ENCODE results near the gene ARMH1. TPM values are rescaled to one million over a fixed set of nuclear protein-coding genes. Genes with fewer than 3 reads are reported as not detected.

Gene ARMH1
- polyA plus RNA-seq (ENCODE audit: insufficient read length in 10 of 10), result 1 to 10 TPM; 1.2 to 4.0 (median 2.1) TPM
- long read RNA-seq, donor 1, result 0 reads
- long read RNA-seq, donor 2, result 0 reads
- long read RNA-seq, donor 3, result 0 reads
- long read RNA-seq, donor 4, partial matches to known transcripts, result 0 of 1 reads
- long read RNA-seq, donor 4, other reads (novel, unspliced or antisense), result 0 of 1 reads
- long read RNA-seq, donor 5, result 0 reads
- long read RNA-seq, donor 6, result 0 reads
- long read RNA-seq, donor 7, result 0 reads
- long read RNA-seq, donor 8, result 0 reads
- long read RNA-seq, donor 9, result 0 reads

DNA sequence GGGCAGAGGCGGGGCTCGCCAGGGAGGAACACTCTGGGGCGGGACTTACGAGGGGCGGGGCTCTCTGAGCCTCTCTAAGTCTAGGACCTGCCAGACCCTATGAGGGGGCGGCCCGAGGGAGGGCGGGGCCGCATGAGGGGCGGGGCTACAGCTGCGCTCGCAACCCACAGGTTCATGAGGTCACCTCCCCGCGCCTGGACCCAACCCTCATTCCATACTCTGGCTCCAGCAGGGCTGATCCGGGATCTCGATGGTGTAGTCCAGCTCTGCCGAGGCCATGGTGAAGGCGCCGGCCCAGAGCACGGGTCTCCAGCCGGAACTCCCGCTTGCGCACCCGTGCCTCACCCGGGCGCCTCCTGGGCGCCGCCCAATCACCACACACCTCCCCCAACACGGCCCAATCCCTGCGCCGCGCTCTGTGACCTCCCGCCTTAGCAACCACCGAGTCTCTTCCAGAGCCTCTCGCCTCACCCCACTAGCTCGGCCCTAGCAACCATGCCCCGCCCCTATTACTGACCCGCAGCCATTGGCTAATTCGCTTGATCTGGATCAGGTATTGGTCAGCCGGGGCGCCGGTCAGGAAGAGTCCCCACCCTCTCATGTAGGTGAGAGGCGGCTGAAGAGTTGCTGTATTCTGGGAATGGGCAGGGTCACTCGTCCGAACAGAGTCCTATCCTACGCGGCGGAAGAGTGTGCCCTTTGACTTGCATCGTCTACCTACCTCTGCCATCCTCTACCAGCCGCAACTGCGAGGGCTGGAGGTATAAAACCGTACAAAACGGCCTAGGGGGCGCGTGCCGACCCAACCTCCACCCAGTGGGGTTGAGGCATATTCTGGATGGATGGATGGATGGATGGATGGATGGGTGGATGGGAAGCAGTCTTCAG is at the start of gene ARMH1, which contains the start of gene TMEM53:
Gene ARMH1, plus strand, starts transcription at position 602 of the 888 bp plus-strand sequence. CDS start 14,984 bp downstream, outside the sequence.
Gene TMEM53, minus strand, starts transcription at position 369 of the 888 bp plus-strand sequence. Its CDS starts 90 bp downstream, at position 279.
- DNase-seq, result peak; percentile 98 to 99 (median 99)

DNA sequence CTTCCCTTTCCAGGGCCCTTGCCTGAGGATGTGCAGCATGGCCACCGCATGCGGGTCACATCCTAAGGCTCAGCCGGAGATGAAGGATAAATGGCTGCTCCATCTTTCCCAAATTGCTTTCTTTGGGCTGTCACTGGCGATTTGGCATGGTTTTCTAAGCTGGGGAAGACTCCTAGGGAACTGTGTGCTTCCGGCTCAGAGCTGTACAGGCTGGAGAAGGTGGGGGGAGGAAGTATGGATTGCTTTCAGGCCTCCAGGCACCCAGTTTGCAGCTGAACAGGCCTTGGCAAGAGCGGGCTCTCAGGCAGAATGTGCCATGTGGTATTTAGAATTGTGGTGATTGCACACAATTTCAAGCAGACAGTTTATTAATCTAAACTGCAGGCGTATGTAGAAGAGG is 49.2 kb upstream of the ARMH1 start:
- DNase-seq, result no peak

DNA sequence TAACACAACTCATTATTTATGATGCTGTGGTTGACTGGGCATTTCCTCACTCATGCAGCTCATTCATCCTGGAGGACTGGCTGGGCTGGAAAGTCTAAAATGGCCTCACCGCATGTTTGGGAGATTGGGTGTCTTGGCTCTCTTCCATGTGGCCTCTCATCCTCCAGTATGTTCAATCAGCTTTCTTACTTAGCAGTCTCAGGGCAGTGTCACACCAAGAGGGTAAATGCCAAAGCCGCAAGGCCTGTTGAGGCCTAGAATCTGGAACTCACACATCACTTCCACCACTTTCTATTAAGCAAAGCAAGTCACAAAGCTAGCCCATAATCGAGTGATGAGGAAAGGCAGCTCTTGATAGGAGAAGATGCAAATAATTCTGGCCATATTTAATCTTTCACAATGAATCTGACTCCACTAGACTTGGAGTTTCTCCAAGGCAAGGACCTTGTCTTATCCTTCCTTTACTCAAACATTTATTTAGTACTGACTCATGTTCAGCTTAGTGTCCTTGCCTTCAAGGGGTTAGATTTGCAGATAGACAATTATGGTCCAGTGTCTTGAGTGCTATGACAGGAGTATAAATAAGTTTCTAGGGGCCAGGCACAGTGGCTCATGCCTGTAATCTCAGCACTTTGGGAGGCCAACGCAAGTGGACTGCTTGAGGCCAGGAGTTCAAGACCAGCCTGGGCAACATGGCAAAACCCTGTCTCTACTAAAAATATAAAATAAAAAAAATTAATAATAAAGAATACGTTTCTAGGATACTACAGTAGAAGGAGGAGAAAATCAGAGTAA is 45.4 kb upstream of the ARMH1 start:
- DNase-seq, result peak in 1 of 3 donors; percentile 68

DNA sequence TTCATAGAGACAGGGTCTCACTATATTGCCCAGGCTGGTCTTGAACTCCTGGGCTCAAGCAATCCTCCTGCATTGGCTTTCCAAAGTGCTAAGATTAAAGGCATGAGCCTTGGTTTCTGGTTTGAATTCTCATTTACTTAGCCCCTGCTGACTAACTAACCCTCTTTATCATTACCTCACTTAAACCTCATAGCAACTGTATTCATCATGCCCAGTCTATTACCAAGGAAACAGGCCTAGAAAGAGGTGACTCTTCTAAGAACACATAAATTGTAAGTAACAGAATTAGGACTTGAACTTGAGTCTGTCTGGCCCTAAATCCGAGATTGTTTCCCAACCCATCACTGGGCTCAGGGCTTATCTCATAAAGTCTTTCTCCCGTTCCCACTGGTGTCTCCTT is 44.4 kb upstream of the ARMH1 start:
- DNase-seq, result no peak

DNA sequence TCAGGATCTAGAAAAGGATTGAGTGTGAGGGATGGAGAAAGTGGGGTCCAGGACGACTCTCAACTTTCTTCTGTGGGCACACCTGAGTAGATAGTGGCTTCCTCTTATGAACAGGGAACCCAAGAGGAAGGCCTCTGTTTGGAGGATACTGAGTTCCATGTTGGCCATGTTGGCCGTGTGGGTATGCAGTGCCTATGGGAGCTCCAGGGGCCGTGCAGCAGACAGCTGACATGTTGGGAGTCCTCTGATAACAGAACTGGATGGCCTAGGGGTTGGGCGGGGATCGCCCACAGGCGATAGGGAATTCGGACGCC is 43.2 kb upstream of the ARMH1 start:
- DNase-seq, result no peak

DNA sequence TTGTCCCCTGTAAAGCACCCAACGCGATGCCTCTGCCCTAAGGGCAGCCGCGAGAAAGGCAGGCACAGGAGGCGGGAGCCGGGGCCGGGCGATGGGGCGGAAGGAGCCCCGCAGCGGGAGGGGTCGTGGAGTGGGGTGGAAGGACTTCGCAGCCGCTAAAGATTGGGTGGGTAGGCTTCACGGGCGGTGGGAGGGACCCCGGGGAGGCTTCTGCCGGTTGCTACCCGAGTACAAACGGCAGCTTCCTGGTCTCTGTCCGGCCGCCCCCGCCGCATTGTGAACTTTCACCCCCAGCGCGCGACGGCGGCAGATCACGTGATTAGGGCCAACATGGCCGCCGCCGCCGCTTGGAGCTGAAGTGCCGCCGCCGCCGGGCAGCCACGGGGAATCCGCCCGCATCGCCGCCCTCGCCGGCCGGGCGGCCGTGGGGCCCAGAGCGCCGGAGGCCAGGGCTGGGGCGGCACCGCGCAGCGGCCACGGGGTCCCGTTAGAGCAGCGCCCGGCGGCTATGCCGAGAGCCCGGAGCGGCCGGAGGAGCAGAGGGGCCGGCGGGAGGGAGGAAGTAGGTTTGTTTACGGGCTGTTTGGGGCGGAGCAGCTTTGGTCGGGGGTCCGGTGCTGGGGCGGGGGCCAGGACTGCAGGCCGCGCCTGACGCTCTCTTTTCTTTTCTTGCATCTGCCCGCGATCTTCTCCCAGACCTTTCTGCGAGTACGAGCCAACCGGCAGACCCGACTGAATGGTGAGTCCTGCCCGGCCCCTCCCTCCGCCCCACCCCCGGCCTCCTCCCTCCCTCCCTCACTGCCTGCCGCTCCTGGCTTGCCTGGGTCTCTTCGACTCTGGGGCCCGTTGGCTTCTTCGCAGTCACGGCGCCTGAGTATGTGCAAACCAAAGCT is 42.6 kb upstream of the ARMH1 start:
- peak; percentile 86 to 96 (median 89) for DNase-seq

DNA sequence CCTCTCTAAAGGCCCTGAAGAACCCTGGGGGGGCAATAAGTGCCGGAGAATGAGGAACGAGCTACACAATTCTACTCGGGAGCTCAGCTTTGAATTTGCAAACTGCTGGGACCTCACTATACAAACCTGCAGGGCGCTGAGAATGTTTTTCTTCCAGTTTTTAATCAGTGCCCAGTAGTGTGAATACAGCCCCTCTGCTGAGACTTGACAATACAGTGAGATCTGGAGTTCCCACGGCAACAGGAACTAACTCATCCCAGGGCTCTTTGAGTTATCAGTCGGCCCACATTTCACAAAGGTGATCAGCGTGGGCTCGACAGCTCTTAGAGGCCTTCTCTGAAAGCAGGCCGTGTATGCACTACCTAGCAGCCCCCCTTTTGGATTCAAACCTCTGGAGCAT is 41.9 kb upstream of the ARMH1 start:
- no peak for DNase-seq

DNA sequence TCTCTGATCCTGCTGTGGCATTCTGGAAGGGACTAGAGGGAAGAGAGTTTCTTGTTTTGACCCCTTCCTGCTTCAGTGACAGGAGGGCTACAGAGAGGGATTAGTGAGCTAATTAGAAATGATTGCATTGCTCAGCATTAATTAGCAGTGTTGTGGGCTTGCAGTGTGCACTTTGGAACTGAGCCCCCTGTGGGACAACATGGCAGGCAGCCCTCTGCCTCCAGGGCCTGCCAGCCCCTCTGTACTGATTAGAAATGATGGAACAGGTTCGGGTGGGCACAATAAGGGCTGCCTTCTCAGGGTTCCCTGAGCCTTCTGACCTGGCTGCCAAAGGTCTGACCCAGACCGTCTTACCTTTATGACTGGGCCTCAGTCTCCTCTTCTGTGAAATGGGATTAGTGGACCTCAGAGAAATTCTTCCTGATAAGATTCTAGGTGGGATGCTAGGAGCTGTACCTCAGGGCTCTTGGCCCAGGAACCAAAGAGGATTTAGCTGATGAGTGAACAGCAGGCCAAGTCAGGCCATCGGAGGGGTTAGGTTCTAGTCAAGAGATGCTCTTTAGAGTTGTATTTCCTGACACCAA is 39.8 kb upstream of the ARMH1 start:
- no peak for DNase-seq

DNA sequence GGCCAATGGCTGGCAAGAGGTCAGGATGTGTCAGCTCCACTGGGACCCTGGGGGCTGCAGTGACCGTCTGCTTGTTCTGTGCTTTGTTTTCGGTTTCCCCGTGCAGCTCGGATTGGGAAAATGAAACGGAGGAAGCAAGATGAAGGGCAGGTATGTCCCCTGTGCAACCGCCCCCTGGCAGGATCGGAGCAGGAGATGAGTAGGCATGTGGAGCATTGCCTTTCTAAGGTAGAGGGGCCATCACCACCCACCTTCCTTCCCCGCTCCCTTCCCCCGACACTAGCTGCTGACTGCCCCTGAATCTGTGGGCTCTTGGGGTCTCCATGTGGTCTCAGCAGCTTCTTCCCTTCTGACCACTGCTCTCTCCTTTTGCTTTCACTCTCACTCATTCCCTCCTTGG is 39.1 kb upstream of the ARMH1 start:
- DNase-seq, result no peak

DNA sequence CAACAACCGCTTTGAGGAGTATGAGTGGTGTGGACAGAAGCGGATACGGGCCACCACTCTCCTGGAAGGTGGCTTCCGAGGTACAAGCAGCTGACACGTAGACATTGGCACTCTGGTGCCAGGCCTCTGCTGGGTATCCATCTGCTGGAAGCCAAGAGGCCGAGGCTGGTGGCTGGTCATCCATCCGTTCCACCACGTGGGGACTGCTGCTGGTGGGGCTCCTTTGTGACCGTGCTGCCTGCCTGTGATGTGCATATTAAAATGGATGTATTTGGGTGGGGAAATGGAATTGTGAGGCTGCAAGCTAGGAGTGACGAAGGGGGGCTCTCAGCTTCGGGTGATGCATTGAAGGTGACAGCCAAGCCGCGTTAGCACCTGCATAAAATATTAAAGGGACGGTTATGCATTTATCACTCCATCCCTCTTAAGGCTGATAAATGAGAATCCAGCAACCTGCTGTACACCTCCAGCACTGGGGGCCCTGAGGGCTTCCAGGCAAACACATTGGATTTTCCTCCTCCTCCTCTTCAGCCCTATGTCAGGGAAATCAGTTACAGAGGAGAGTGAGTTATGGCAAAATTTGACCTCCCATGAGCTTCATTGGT is 38.3 kb upstream of the ARMH1 start:
- DNase-seq, result no peak

DNA sequence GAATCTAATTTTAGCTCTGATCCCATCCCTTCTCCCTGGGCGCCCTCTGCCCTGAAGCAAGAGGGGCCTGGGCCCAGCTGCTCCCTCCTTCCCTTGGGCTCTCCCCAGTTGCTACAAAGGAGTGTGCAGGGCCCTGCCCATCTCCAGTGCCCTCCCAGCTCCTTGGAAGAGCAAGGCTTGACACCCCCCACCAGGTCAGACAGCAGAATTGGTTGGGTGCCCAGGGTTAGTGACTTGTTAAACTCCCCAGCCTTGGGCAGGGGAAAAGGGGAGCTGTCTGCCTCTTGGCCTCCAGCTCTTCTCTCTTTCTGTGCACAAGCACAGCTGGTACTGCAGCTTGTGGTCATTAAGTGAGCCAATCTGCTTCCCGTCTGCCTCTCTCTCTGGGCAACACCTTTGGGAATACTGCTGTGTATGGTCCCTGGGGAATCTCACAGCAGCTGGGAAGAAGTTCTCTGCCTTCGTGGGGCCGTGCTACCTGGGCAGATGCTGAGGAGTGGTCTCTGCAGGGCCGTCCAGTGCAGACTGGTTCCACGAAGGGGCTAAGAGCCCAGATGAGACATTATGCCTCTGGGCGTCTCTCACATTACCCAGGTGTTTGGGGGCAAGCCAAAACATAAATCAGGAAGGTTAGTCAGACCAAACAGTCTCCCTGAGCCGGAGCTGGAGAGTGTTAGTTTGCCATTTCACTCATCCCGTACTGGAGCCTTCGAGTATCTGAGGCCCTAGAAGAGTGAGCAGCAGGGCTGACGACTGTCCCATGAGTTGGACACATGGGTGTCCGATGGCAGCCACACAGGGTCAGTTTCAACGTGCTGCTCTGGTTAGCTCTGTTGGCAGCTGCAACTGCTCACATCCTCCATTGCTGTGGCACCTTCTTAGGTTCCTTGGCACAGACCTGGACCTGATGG is 37.6 kb upstream of the ARMH1 start:
- no peak for DNase-seq

DNA sequence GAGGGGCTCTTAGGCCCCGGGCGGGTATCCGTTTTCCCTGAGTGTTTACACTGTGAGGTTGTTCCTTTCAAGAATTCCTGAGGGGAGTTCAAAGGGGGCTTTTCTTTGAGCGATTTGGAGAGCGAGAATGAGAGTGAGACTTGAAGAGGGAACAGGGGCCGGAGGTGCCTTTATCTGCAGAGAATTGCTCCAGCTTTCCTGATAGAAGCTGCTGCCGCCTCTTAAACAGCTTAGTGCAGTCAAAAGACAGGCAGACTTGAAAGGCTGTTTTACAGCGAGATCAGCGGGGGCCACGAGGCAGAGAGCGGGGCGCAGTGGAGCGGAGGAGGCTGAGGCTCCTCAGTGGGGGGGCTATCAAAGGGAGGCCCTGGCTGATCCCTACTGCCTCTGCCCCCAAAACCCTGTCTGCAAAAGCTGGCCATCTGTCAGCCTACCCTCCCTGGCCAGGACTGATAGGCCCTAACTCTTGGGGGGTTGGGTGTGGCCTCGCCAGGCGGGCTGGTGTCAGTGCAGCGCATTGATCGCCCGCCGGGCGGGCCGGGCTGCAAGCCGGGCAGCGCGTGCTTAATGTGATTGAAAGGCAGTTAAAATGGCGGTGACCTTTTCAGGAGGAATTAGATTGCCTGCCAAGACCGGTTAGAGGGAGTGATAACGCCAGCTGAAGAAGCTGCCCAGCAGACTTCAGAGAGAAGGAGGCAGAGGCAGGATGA is 36.7 kb upstream of the ARMH1 start:
- no peak for DNase-seq

DNA sequence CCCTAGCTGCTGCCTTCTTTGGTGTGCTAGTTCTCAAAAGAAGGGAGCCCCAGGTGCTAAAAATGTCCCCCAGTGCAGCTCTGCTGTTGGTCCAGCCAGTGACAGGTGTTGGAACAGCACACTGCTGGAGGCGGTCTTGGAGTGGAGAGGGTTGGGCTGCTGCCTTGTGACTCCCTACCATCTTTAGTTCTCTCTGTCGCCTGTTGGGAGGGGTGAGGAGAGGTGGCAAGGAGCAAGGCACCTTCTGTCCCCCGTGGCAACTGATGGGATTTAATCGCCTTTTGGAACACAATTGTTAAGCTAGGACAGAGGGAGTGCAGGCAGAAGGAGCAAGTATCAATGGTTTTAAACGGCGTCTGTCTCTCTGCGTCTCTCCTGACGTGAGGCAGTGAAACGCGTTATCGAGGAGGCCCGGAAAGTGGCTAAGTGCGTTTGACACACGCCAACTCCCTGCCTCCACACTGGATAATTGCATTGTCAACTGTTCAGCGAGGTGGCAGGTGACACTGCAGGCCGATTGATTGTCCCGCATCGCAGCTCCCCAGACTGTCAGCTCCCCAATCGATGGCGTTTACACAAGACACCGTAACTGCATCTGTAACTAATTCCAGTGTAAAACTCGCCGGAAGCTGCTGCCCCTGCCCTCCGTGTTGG is 34.2 kb upstream of the ARMH1 start:
- DNase-seq, result no peak

DNA sequence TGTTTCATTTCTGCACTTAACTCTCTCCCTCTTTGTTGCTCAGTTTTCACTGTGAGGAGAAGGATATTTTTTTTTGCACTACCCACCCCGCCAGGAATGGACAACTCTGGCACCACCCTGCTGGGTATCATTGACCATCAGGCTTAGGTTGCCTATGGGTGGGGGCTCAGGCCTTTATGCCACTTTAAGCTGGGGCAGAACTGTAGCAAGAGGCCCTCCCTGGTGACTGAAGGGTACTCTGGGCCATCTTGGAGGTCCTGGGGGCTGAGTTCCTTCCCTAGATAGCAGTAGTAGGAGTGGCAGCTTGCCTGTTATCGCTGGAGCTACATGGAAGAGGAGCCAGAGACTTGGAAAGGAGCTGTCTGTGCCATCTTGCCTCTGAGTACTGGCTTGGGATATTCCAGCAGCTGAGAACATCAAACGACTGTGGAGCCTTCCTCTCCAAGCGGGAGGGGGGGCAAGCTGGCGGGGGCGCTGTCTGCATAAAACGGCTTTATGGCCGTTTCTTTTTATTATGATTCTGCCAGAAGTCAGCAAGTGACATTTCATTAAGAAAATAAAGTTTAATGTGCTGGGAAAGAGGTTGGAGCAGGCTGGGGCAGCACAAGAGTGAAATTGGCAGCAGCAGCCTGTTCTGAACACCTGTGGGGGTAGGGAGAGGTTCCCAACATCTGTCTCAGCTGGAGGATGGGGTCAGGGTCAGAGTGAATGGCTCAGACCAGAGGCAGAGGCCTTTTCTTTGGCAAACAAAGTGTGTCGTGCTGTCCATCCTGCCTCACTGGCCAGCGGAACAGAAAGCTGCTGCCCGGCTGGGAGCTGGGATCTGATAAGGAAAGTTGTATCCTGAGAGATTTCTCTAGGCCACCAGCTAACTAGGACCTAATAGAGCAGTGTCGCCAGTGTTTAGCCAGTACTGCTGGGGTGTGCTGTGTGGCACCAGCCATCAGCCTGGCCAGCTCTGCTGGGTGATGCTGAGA is 33.1 kb upstream of the ARMH1 start:
- DNase-seq, result no peak

DNA sequence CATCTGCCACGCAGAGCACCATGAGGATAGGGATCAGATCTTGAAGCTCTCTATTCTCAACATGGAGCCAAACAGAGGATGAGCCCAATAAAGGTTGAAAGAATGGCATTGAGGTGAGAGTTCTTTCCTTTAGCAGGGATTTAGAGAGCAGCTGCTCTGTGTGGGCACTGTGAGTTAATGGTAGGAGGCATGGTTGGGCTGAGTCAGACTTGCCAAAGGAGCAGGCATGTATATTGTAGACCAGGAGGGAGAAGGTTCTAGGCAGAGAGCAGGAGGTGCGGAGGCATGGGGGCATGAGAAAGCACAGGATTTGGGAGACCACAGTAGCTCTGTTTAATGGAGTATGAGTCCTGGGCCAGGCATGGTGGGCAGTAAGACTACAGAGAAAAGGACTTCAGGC is 32.3 kb upstream of the ARMH1 start:
- DNase-seq, result no peak

DNA sequence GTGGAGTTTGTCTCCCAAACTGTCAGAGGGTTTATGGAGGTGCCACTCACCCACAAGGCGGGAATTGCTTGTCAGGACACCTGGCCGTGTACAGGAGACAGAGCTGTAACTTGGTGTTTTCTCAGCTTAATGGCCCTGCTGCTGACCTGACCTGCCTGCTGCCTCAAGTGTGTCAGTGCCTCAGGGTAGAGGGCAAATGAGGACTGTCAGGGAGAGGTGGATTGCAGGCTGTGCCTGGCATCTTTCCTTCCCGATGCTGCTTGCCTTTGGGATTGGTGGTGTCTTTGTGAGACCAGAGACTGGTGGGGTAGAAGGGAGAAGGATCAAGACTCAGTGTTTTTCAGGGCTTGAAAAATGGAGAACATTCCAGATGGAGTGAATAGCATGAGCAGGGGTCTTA is 31.6 kb upstream of the ARMH1 start:
- no peak for DNase-seq
